Breast epithelium (tissue), 3 donors: ENCODE results near the gene TNFSF11.

Experiments
- POLR2A ChIP-seq: fragments of 450-650 bp; IDR thresholded peaks from one replicate; pipeline ENCODE4 v1.6.1; 2016; ENCODE audit warnings: antibody characterized with exemption, mild to moderate bottlenecking, moderate library complexity
- POLR2AphosphoS5 ChIP-seq, 3 donors: sonication (generic); formaldehyde crosslinking; IDR thresholded peaks; one replicate each; pipeline ENCODE4 v1.6.1; 2017; ENCODE audit warnings: antibody characterized with exemption in 3 of 3
- TF ChIP-seq, protein P1 (sequence below), 3 donors: fragments of 450-650 bp; IDR thresholded peaks; one replicate each; pipeline ENCODE4 v1.5.1; 2016 to 2017; ENCODE audit warnings: antibody characterized with exemption in 3 of 3, mild to moderate bottlenecking in 3 of 3, moderate library complexity in 3 of 3

DNA sequence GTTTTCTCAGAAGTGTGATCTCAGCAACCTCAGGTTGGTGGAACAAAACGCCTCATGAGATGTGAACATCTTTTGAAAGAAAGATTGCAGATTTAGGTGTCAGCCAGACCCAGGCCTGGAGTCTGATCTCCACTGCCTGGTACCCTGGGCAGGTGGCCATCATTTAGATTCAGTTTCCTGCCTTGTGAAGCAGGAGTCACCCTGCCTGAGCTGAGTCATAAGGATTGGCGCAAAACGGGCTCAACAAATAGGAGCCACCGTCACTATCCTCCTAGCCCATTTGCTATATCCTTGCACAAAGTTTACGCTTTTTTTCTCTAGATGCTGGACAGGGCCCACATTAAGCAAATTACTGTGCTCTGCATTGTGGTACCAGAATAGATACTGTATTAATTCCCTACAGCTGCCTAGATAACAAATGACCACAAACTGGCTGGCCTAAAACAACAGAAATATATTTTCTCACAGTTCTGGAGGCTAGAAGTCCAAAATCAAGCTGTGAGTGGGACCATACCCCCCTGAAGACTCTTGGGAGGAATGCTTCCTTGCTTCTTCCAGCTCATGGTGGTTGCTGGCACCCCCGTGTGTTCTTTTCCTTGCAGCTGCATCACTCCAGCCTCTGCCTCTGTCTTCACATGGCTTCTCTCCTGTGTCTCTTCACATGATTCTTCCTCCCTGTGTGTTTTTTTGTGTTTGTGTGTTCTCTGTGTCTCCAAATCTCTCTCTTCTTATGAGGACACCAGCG lies 38.2 kb downstream of the TNFSF11 start:
- TF ChIP-seq, protein P1, sequence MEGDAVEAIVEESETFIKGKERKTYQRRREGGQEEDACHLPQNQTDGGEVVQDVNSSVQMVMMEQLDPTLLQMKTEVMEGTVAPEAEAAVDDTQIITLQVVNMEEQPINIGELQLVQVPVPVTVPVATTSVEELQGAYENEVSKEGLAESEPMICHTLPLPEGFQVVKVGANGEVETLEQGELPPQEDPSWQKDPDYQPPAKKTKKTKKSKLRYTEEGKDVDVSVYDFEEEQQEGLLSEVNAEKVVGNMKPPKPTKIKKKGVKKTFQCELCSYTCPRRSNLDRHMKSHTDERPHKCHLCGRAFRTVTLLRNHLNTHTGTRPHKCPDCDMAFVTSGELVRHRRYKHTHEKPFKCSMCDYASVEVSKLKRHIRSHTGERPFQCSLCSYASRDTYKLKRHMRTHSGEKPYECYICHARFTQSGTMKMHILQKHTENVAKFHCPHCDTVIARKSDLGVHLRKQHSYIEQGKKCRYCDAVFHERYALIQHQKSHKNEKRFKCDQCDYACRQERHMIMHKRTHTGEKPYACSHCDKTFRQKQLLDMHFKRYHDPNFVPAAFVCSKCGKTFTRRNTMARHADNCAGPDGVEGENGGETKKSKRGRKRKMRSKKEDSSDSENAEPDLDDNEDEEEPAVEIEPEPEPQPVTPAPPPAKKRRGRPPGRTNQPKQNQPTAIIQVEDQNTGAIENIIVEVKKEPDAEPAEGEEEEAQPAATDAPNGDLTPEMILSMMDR (IDR thresholded peaks at IDR 0.05): no peak
- TF ChIP-seq POLR2A: no peak
- no peak for TF ChIP-seq POLR2AphosphoS5 (IDR thresholded peaks at IDR 0.05)
